Hematopoietic multipotent progenitor cell treated with erythropoietin and hydrocortisone succinate and interleukin-3 and kit ligand, for 15 days (in vitro differentiated cells): Measurements from ENCODE around the gene SORL1-AS1.

Source experiments
- DNase-seq: peaks from one replicate; pipeline ENCODE4 v3.0.0-alpha.2; 2015; ENCODE audit warnings: low spot score

Gene SORL1-AS1

GRCh38 chr11:121451986-121452608, 670 bp downstream of the SORL1-AS1 start, which contains the start of gene SORL1:
Gene SORL1, plus strand, starts transcription at chr11:121452314. Its CDS starts 18 bp downstream, at chr11:121452332.
- DNase-seq, result no peak

- no peak for DNase-seq
Measured at GRCh38 chr11:121451178-121451985, 1.4 kb downstream of the SORL1-AS1 start.

- DNase-seq, result no peak
Measured at GRCh38 chr11:121450401-121450800, 2.4 kb downstream of the SORL1-AS1 start.

GRCh38 chr11:121449626-121450025, 3.1 kb downstream of the SORL1-AS1 start:
- no peak for DNase-seq

GRCh38 chr11:121449123-121449522, 3.6 kb downstream of the SORL1-AS1 start:
- no peak for DNase-seq

DNA sequence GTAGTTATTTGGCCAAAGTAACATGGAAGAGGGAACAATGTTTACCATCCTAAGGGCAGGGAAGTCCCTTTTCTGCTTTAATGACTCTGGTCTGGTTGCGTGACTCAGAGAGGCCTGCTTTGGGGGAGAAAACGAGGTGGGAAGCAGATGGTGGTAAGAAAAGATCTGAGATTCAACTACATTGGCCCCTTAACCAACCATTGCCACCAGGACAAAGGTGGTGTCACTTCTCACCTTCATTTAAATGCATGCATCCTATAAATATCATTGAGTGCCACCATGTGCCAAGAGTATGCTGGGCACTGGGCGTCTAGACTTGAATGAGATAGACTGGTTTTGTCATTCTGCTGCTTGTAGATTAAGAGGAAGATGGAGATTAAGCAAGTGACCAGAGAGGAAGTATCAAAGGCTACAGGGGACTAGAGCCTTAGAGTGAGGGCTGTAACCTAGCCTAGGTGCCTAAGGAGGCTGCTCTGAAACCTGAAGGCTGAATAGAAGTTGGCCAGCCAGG, 4.3 kb downstream of the SORL1-AS1 start:
- DNase-seq, result no peak

GRCh38 chr11:121448011-121448410, 4.8 kb downstream of the SORL1-AS1 start:
- DNase-seq, result no peak

DNA sequence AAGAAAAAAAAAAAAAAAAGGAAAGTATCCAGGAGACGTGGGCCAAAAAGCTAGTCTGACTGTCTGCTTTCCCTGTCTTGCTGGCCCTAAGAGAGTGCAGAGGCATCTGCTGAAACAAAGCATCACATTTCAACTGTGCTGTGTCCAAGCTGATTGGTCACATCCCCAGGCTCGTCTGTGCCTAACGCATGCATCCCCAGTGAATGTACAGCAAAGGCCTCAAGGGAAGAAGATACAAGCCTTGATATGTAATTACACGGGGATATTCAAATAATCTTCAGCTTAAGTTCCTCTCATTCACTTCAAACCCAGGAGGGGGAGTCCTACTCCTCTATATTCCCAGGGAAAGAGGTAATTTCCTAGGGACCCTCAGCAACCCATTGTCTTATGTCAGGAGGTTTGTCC, 6.0 kb downstream of the SORL1-AS1 start:
- DNase-seq, result no peak

GRCh38 chr11:121445071-121445768, 7.5 kb downstream of the SORL1-AS1 start:
- DNase-seq, result no peak

GRCh38 chr11:121444526-121444925, 8.2 kb downstream of the SORL1-AS1 start:
- DNase-seq, result no peak

DNA sequence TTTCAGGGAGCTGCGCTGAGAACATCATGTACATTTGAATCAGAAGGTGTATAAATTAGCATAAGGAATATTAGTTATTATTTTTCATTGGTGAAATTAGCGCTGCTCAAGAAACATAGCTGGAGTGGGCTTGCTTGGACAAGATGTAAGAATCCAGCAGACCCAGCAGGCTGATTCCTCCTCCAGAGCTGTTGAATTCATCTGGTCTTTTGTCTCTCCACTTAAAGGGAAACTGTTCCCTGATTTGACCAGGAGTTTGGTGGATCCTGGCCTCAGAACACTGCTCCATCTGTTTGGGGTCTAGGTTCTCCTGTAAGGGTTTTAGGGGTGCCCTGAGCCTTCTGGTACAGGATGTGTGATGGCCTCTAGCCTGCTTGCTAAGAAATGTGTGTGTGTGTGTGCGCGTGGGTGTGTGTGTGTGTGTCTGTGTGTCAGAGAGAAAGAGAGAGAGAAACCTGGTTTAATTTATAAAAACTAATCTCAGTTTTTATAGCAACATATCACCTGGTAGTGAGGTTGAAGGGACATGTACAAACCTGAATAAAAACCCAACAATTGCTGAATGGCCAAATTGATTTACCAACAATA, 9.0 kb downstream of the SORL1-AS1 start:
- DNase-seq, result no peak

DNA sequence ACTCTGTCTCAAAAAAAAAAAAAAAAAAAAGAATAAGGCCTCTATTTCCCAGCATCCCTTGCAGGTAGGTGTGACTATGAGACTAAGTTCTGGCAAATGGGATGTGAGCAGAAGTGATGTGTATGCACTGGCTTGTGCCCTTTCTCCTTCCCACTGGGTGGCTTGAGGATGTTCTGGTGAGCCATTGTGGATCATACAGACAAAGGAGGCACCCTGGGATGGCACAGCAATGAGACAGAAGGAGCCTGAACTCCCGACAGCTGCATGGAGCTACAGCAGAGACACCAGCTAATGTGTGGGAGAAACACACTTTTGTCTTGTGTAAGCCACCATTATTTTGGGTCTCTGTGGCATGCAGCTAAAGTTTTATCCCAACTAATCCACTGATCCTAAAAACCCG, 11.2 kb downstream of the SORL1-AS1 start:
- no peak for DNase-seq

DNA sequence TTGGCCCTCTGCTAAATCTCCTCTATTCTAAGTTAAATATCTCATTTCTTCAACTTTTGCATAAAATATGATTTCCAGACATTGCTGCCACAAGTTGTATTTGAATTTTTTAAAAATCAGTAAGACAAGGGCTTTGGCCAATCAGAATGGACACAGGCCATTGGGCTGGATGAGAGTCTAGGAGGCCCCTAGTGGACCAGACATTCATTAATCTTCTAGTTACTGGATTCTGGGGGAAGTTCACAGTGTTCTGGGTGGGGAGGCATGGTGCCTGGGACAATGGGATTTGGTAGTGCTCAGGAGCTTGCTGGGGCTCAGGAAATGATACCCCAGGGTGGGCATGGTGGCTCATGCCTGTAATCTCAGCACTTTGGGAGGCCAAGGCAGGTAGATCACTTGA, 13.0 kb downstream of the SORL1-AS1 start:
- DNase-seq, result no peak

GRCh38 chr11:121439337-121439736, 13.4 kb downstream of the SORL1-AS1 start:
- DNase-seq, result no peak

GRCh38 chr11:121437686-121438078, 15.1 kb downstream of the SORL1-AS1 start:
- DNase-seq, result no peak

DNA sequence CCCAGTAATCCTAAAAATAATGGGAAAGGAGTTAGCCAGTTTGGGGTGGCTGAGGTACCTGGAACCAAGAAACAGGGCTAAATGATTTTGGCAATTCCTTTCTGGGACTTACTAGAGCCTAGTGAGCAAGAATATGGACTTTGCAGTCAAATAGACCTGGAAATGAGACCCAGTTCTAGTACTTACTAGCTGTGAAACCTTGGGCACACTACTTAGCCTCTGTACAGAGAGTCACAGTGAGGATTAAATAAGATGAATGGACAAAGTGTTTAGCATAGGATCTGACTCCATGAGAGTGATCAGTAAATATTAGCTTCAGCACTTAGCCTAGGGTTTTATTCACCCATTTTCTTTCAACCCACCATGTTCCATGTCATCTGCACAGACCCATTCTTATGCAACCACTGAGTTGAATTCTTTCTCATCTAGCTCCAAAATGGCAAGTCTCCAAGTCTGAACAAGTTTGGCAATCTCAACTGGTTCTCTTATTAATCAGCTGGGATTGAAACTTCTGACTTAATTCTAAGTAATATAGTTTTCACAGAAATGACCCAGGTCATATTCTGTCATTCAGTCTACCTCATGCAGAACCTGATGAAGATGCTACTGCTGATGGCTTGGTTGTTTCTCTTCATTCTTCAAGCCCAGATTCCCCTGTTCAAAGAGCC, 15.6 kb downstream of the SORL1-AS1 start:
- no peak for DNase-seq

DNA sequence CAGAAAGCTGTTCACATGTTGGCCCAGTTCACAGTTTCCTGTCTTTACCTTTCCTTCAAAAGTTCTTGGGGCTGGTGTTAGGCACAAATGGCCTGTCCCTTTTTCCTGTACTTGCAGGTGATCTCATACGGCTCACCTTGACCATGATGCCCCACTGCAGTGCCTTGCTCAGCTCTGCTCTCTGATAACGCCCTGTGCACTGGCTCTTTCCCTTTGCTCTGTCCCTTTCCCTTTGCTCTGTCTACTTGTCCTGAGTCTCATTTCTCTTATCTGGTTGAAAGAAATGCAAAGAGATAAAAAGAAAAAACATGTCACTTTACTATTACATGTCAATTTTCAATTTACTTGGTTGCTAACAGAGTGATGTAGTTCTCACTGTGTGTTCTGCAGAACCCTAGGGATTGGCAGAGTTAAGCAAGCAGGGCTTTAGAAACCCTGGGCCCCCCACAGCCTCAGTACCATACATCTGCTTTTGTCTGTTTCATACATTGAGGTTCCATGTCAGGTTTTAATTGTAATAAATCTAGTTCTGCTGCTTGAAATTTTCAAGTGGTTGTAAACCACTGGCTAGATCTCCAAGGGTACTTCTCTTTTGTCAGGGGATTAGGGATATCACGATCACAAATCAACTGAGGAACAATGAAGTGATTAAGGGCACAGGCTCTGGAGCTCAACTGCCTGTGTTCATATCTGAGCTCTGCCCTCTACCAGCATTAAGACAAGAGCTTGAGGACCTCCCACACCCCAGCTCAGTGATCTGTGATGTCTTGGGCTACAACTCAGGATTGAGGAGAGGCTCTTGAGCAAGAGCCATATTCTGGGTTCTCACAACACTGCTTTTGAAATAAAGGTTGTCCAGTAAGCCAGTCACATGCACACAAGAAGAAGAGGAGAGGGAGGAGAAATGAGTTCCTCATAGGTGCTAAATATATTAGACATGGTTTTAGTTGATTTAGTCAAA, 16.9 kb downstream of the SORL1-AS1 start:
- DNase-seq, result no peak

- DNase-seq, result no peak
Measured at GRCh38 chr11:121435132-121435531, 17.6 kb downstream of the SORL1-AS1 start.

DNA sequence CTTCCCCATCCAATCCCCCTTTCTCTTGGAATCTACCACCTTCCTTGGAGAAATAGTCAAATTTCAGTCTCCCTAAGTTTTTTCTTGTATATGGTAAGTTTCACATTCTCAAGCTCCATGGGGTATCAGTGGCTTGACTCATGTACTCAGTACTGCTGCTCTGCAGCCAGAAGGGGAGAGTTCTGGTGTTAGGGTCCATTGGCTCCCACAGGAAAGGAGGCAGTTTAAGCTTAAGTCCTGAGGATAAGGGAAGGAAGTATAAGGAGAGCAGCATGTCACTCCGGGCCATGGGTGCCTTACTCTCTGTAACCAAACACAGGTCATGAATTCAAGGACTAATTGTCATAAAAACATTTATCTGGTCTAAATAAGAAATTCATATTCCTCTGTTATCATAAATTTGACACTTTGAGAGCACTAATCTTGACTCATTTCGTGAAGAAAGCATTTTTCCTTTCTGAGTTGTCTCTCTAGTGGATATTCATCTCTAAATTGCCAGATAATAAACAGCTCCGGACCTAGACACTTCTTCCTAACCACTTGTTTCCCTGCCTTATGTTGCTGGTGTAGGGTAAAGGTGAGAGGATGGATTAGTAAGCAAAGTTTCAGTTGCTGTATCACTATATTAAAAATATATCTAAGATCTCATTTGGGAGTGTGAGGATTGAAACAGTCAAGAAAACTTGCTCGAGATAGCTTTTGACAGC, 20.8 kb downstream of the SORL1-AS1 start:
- no peak for DNase-seq

- DNase-seq, result no peak
Measured at GRCh38 chr11:121429556-121429955, 23.2 kb downstream of the SORL1-AS1 start.
